HG02981 (cell line): Measurements from ENCODE around the gene PIGU.

ENCODE experiments used
- ATAC-seq: cut with Tn5 transposase; IDR thresholded peaks from one replicate; pipeline ENCODE4 v1.9.1; 2021; ENCODE audit warnings: mild to moderate bottlenecking, moderate library complexity; ENCODE audit not compliant: unreplicated experiment

The PIGU gene

DNA sequence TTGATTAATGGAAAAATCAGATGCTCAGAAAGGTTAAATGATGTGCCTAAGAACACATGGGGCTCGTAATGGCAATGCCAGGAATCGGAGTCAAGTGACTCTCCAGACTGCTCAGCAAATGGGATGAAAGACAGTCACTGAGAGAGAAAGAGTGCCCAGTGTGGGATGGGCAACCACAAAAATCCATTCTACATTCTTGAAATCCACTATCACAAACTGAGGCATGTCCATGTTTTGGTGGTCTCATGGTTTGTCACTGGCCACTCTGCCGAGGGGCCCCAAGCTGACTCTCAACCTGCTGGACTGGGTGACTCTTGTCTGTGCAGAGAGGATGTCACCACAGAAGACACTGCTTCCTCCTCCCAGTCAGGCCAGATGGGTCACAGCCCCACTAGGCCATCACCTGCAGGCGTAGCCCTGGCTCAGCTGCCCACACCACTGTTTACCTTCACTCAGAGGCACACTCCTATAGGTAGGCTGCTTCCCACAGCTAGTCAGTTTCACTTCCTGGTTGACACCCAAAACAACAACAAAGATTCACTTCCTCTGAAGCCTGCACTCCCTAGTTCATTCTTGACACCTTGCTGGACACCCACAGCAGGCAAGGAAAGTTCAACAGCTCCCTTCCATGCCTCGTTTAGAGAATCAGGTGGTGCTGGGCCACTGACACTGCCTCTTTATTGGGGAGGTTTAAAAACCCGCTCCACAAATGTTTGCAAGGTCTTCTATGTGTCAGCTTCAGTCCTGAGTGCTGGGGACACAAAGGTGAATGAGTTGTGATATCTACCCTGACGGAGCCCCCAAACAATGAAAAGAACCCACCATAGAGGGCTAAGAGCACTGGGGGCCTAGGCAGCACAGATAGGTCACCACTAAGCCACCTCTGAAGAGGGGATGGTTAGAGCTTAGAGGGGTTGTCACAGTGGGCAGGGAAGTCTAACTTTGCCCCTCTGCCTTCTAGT, 96.6 kb downstream of the PIGU start:
- peak; percentile 75 for ATAC-seq

DNA sequence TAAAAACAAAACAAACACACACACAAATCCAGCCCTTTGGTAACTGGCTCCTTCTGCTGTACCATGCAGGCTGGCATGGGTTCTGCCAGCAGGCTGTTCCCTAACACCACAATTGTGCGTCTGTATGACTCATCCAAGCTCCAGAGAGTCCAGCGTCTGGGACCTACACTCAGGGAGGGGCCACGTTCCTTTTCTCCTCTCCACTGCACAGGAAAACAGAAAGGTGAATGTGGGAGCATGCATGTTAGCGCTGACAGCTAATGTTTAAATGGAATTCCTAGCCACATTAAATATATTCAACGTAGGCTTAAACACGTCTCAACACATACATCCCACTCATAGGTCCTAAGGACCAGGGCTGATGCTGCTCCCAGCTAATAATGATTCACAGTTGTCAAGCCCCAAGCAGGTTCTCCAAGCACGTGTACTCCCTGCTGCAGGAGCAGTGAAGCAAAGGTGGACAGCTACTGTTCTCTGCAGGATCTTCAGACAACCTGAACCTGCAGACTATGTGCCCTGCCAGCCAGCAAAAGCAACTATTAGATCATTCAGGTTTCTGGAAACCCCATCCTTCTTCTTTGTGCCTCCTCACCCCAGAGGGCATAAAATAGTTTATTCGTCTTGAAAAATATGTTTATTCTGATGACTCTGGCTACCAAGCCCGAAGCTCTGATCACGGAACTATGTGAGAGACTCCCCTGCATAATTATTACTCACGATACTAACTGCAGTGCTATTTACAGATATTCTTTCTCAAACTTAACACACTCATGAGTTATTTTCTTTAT, 97.5 kb downstream of the PIGU start:
- no peak for ATAC-seq

DNA sequence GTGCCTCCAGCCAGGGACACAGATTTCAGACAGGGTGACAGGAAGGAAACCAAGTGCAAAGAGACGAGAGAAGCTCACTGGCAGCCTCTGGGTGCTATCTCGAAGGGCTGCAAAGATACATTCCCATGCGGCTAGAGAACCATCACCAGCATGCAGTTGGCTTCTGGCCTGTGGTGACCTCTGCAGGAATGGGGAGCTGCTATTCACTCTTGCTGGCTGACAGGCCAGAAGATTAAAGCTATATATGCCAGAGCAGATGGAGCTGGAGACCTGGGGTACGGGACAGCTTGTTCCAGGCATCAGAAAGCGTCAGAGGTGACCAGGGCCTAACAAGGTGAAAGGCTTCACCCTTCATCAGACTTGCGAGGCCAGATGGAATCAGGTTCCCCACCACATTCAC, 98.4 kb downstream of the PIGU start:
- no peak for ATAC-seq

DNA sequence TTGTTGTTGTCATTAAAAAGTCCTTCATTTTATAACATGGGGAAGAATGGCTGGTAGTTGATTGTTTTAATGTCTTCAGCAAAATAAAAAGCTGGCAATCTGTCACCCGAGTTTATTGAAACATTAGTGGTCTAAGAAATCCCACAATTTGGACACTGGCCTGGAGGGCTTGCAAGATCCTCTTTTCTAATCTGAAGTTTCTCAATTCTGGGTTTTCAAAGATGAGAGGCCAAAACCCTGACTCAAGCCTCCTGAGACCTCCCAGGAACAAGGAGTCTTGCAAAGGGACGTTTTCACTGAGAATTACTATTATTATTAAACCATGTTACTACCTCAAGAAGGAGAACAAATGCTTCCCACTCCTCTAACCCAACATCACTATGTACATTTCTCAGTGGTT, 98.9 kb downstream of the PIGU start:
- ATAC-seq = no peak

DNA sequence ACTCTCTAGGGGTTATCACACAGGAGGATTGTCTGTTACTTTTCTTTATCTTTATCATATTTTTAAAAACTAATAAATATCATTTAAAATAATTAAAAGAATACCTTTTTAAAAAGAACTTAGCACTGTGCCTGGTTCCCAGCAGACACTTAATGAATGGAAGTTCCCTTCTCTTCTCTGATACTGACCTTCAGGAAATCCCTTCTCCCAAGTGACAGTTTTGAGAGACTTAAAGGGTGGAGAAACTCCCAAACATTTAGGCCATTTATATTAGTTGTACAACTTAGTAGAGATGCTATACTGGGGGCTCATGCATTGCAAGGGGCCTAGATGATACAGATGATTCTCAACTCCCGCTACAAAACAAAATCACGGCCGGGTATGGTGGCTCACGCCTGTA, 99.8 kb downstream of the PIGU start:
- no peak for ATAC-seq

DNA sequence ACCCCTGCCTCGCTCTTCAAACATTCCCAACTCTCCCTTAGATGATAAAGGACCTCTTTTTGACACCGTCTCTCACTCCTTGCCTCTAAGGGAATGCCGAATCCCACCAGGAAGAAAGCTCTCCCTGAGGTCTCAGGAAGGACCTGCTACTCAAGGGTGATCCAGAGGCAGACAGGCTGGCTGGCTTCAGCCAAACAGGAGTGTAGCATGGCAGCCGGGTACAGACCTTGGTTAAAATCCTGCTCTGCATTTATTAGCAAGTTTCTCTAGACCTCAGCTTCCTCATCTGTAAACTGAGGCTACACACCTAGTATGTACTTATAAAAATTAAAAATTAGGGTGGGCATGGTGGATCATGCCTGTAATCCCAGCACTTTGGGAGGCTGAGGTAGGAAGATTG, 101.1 kb downstream of the PIGU start:
- ATAC-seq = no peak

DNA sequence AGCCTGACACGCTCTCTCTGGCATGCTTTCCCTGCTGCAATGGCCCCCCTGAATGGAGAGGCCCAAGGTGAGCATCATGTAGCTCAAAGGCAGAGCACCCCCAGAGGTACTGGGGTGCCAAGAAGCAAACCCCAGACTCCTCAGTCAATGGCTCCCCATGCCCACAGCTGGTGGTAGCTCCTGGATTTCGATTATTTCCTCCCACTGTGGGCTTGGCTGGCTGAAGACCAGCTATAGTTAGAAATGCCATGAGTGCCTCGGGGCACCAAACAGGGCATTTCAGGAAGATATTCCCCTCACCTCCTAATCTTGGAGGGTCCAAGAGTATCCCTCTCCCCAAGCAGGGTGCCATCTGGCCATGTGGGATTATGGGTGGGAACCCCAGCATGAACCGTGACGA, 101.6 kb downstream of the PIGU start:
- ATAC-seq = no peak

DNA sequence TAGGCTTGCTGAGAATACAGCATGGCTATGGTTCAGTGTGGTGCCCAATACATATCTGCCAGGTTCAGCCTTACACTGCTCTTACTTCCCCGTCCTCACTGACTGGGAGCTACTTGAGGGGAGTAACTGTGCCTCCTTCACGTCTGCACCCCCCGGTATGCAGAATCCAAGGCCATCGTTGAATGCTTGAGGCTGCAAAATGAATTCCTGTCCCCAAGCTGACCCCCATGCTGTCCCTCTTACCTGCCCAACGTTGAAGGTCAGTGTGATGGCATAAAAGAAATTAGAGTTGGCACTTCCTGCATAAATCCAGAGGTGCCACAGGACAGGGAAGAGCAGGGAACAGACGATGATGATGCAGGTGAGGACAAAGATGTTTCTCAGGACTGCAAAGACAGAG, 102.0 kb downstream of the PIGU start:
- no peak for ATAC-seq

DNA sequence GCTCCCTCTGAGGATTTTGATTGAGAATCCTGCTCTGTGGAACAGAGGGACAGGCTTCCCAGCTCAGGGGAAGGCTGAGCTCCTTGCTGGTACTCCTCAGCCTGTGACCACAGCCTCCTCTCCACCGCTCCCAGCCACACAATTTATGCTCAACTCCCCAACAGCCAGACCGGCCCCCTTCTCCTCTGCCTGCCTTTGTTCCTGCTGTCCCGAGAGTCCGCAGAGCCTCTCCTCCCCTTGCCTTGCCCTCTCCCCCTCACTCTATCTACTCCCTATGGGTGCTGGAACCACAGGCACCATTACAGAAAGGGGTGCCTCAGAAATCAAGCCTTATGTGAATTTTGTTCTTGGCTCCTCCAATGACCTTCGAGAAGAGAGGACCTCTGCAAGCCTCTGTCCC, 102.5 kb downstream of the PIGU start:
- no peak for ATAC-seq

DNA sequence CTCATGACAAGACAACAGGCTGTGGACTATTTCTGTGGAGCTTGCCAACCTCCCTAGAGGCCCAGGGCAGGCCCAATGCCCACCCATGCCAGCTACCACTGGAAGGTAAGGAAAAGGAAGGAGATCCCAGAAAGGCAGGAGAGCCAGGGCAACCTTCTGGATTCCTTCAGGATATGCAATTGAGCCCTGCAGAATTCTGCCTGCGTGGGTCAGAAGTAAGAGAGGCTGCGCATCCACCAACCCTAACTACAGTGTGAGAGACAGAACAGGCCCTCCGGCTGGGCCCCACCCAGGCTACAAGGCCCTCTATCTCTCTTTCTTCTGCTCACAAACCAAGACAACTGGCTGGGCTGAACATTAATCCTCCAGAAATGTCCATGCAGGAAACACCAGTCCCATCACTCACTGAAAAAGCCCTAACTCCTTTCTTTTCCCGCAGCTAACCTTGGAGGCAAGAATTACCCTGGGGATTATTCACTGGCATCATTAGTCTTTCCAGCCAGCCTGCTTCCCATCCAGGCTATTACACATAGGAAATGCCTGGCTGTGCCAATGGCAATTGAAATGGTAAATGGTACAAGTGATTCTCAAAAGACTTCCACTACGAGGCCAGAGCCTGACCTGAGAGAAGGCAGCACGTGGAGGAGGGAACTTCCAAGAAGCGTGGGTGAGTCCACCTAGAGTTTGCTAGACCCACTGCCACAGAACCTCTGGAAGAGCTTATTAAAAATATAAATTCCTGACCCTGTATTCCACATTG, 103.2 kb downstream of the PIGU start:
- ATAC-seq = no peak

DNA sequence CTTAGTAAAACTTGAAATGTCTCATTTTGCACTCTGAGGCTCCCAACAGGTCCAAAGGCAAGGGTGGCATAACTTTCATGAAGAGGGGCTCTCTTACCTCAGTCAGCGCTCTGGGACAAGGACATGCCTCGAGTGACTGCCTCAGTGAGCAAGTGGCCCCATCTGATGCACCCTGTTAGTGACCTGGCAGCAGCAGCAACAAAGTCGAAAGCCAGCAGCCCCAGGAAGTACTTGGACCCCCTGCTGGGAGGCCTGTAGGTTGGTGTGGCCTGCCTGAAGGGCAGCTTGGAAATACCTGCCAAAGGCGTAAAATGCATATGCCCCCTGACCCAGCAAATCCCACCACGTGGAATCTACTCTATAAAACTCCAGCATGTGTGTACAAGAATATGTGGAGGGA, 105.1 kb downstream of the PIGU start:
- no peak for ATAC-seq

DNA sequence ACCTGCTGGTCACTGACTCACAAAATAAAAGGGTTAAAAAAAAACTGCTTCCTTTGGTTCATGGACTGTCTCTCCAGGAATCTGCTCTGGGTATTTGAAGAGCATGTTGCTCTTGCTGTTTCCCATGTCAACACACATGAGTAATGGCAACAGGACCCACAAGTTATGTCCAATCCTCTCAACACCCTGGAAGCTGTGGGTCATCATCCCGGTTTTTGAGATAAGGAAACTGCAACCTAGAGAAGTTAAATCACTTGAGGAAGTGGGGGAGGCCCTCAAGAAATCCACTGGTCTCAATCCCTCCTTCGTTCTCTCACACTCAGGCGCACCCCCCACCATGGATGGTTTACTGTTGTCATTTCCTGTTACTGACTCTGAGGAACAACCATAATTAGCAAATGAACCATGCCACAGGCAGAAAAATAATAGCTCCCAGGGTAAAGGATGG, 106.0 kb downstream of the PIGU start:
- ATAC-seq = no peak

DNA sequence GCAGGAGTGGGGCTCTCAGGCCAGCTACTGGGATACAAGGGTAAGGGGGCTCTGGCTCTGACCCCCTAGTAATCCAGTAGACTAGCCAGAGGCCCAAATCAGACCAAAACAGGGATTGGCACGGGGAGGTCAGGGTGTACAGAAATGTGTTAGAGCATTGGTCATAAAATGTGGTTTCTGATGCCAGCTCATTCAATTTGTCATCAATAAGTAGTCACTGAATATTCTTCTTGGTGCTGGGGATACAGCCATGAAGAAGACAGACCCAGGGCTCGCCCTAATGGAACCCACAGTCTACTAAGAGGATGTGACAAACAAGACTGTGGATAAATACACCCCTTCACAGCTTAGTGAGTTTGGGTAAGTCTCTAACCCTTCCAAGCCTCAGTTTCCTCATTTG, 107.3 kb downstream of the PIGU start:
- no peak for ATAC-seq

DNA sequence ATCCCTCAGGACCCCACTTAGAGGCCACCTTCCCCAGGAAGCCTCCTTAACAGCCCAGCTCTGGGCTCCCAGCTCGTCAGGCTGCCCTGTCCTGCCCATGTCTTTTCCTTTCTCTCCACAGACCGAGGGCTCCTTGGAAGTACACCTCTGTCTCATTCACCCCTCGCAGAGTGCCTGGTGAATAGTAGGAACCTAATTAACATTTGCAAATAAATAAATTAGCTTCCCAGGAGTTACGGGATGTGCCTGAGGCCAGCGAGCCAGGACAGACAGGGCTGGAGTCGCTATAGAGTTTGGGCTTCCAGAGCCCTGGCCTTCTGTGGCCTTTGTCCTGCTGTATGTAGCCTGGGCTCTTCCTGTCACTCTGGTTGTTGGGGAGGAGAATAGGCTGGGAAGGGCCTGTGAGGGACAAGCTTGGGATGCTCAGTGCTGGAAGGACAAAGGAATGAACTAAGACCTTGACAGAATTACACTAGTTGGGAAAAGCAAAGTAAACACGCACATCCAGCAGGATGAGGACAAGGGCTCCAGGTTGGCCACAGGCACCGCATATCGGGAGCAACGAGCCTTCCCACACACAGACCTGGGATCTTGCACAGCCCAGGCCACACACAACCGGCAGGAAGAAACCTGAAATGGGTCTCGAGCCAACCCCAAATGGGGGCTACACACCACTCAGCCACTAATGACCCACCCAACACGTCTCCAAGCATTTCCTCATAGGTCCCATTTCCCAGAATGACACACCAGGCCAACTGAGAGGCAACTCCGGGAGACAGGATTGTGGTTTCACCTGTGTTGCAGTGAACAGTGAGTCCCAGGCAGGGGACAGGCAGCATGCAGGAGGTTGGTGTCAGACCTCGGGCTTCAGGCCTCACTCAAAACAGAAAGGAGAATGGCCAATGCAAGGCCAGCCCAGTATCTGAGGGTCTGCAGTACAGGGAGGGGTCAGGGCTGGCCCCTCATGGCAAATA, 108.7 kb downstream of the PIGU start:
- no peak for ATAC-seq

DNA sequence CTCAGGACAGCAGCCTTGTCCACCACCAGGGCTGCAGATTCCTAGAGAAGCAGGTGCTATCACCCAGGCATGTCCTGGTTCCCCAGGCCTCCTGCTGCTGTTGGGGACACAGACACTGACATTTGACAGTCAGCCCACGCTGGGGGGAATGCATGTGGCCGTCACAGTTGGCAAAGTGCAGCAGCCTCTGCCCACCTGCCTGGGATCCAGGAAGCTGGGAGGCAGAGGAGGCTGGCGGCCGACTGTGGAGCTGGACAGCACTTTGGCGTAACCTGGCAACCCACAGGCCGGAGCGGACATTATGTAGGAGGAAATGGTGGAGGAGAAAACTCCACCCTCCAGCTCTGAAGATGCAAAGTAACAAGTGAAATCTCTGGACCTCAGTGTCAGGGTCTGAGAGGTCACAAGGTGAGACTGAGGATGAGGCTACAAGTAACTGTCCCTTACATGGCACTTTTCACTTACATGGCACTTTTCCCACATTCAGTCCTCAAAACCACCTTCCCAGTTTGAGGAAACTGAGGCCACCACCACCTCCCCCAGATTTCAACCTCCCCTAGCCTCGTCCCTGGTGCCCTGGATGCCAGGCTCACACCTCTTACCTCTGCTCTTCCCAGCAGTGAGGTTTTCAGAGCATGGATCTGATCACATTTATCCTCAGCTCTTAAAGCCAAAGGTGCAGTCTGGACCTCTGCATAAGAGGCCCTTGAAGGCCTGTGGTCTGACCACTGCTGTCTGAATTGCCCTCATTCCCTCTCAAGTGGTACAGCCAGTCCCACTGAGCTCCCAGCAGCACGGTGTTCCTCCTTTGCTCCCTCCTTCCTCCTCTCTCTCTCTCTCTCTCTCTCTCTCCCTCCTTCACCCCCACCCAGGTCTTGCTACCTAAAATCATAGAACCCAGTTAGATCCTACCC, 109.7 kb downstream of the PIGU start:
- no peak for ATAC-seq

DNA sequence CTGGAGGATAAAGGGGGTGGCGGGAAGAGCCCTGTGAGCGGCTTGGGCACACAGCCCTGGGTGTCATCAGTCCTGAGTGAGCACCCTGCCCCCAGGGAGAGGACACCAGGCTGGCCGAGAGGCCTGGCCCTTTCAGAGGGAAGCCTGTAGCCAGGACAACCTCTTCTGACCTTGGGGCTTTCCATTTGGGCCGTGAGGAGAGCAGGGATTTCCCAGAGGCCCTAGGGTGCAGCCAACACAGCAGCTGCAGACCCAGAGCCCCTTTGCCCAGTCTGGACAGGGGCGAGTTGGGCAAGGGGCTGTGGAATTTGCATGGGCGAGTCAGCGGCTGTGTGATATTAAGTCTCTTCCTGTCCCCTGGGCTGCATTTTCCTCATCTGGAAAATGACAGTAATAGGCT, 112.1 kb downstream of the PIGU start:
- no peak for ATAC-seq

DNA sequence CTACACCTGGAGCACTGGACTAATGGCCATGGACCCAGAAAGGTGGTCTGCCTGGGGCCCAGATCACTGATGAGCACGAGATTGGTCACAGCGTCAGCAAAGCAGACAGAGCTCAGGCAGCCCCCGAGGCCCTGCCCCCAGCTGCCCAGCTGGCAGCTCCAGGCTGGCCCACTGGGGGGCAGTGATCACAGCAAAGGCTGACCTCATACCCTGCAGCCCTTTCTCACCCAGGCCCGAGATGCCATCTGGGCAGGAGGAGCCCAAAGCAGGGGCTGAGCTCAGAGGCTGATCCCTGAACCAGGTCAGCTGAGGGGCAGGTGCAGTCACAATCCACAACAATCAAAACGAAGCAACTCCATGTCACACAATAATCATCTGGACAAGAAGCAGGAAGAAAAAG, 114.3 kb downstream of the PIGU start:
- no peak for ATAC-seq

DNA sequence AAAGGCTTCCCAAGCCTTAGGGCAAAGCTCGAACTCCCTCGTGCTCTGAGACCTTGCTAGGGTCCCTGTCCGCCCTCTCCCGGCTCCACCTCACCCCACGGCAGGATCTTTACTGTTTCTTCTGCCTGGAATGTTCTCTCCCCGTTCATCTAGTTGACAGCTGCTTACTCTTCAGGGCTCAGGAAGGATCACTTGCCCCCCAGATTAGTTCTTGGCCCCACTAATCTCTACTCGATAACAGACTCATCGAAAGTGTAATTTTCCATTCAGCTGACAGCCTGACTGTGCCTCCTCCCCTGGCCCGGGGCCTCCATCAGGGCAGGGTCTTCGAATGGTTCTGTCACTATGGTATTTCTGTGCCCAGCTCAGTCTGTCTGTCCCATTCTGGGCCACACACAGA, 115.2 kb downstream of the PIGU start:
- ATAC-seq = no peak

DNA sequence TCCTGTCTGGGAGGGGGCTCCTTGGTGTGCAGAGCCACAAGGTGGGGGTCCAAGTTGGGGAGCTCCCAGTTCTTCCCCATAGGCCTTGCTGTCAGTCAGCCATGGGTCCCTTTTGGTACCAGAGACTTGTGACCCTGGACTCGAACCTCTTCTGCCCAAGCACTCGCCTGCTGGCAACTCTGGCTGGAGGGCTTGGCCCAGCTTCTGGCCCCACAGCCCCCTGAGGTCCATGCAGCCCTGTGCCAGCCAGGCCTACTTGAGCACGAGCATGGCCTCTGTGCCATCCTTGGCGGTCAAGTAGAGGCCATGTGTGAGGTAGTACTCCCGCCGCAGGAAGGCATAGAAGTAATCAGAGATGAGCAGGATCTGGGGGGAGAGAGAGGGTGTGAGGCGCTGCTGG, 116.3 kb downstream of the PIGU start:
- no peak for ATAC-seq
